ENCODE measurements around the gene IPO11. TPM values are rescaled to one million over a fixed set of nuclear protein-coding genes. Genes with fewer than 3 reads are reported as not detected.
"Not testable (repeated sequence)": the region's sequence is repeated elsewhere in the genome, so short reads cannot be mapped to it uniquely, and the experiment has no call there.

IPO11 gene
- total RNA-seq, 1 donor from 2014 or later: 41.0 TPM

- no peak for TF ChIP-seq CTCF (conservative IDR thresholded peaks at IDR 0.05)
- Mint-ChIP-seq H3K27ac (no peak overlapping the region), H3K4me1 (ENCODE audit: unreplicated experiment) (peaks cover 5% of the 10 kb centered on the region), H3K9me3 (no peaks in the 10 kb centered on the region), H3K36me3 (peaks cover 4% of the 10 kb centered on the region), H3K27me3 (no peaks in the 10 kb centered on the region), H3K4me3 (no peak overlapping the region)
- no peak for DNase-seq (ENCODE audit: extremely low spot score, unreplicated experiment)
Measured at GRCh38 chr5:62623271-62623670, 210.7 kb downstream of the IPO11 start.

GRCh38 chr5:62624436-62624835 is 211.9 kb downstream of the IPO11 start:
- H3K4me1 Mint-ChIP-seq (ENCODE audit: unreplicated experiment); DNase-seq (ENCODE audit: extremely low spot score, unreplicated experiment); H3K27me3 Mint-ChIP-seq; H3K27ac Mint-ChIP-seq; H3K4me3 Mint-ChIP-seq; H3K9me3 Mint-ChIP-seq; H3K36me3 Mint-ChIP-seq: not testable (repeated sequence)

- H3K4me3 Mint-ChIP-seq: no peak overlapping the region
- H3K4me1 Mint-ChIP-seq (ENCODE audit: unreplicated experiment): no peaks in the 10 kb centered on the region
- H3K9me3 Mint-ChIP-seq: no peaks in the 10 kb centered on the region
- no peak for DNase-seq (ENCODE audit: extremely low spot score, unreplicated experiment)
- no peaks in the 10 kb centered on the region for H3K27me3 Mint-ChIP-seq
- no peak overlapping the region for H3K27ac Mint-ChIP-seq
- no peak for TF ChIP-seq CTCF (conservative IDR thresholded peaks at IDR 0.05)
- peaks cover 6% of the 10 kb centered on the region for H3K36me3 Mint-ChIP-seq
Measured at GRCh38 chr5:62626534-62626933, 214.0 kb downstream of the IPO11 start.

DNA sequence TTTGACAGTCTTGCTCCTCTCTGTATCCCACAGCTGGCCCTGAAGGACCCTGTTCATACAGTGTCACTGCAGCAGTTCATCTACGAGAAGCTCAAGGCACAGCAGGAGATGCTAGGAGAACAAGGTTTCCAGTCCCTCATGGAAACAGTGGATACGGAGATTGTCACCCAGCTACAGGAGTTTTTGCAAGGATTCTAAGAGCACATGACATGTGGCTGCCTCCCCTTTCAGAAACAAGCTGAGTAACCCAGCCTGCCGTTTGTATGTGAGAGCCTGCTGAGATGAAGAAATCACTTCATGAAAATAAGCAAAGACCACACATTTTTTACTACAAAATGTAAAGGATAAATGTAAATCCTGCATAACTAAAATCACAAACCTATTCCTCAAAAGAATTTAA is 214.6 kb downstream of the IPO11 start:
- Mint-ChIP-seq H3K9me3 (no peaks in the 10 kb centered on the region), H3K27me3 (no peaks in the 10 kb centered on the region), H3K36me3 (peaks cover 10% of the 10 kb centered on the region), H3K4me1 (ENCODE audit: unreplicated experiment) (no peaks in the 10 kb centered on the region), H3K27ac (no peak overlapping the region), H3K4me3 (no peak overlapping the region)
- TF ChIP-seq CTCF (conservative IDR thresholded peaks at IDR 0.05): no peak
- no peak for DNase-seq (ENCODE audit: extremely low spot score, unreplicated experiment)

- H3K27ac Mint-ChIP-seq: no peak overlapping the region
- peaks cover 10% of the 10 kb centered on the region for H3K36me3 Mint-ChIP-seq
- TF ChIP-seq CTCF (conservative IDR thresholded peaks at IDR 0.05): no peak
- no peaks in the 10 kb centered on the region for H3K9me3 Mint-ChIP-seq
- no peaks in the 10 kb centered on the region for H3K27me3 Mint-ChIP-seq
- H3K4me3 Mint-ChIP-seq: no peak overlapping the region
- no peak for DNase-seq (ENCODE audit: extremely low spot score, unreplicated experiment)
- H3K4me1 Mint-ChIP-seq (ENCODE audit: unreplicated experiment): no peaks in the 10 kb centered on the region
Measured at GRCh38 chr5:62627901-62628300, 215.3 kb downstream of the IPO11 start.

GRCh38 chr5:62631909-62632580 is 219.5 kb downstream of the IPO11 start:
- no peak for TF ChIP-seq CTCF (conservative IDR thresholded peaks at IDR 0.05)
- H3K27me3 Mint-ChIP-seq: no peaks in the 10 kb centered on the region
- peaks cover 6% of the 10 kb centered on the region for H3K36me3 Mint-ChIP-seq
- H3K27ac Mint-ChIP-seq: no peak overlapping the region
- no peaks in the 10 kb centered on the region for H3K4me1 Mint-ChIP-seq (ENCODE audit: unreplicated experiment)
- DNase-seq (ENCODE audit: extremely low spot score, unreplicated experiment): no peak
- H3K4me3 Mint-ChIP-seq: no peak overlapping the region
- no peaks in the 10 kb centered on the region for H3K9me3 Mint-ChIP-seq

Measured in type B pancreatic cell (in vitro differentiated cells).